ENCODE measurements around the gene TSPYL4.

The TSPYL4 gene

DNA sequence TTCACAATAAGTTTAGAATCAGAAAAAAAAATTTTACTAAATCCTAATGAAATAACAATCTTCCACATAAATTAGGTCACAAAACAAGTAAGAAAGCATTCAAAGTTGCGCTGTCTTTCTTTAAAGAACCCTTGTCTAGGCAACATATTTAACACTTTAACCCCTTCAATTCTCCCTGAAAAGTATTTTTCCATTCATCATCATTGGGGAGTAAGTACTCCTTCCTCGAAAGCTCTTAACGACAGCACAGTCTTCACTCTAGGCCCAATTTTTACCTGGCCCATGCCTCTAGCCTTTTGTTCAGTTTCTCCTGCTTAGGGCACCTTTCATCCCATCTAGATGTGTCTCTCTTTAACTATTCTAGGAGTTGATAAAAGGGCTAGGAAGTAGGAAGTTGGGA is 23.2 kb upstream of the TSPYL4 start:
- ChIA-PET POLR2A (ENCODE audit: low non-redundant PET) (no interaction called here), CTCF (interaction anchor here (3.8 kb wide), 1 partner anchor 8 kb away, joined by 23 read pairs; no protein-coding TSS in a partner anchor)
- H3K27ac ChIP-seq = no peak overlapping the region
- TF ChIP-seq, protein P1, sequence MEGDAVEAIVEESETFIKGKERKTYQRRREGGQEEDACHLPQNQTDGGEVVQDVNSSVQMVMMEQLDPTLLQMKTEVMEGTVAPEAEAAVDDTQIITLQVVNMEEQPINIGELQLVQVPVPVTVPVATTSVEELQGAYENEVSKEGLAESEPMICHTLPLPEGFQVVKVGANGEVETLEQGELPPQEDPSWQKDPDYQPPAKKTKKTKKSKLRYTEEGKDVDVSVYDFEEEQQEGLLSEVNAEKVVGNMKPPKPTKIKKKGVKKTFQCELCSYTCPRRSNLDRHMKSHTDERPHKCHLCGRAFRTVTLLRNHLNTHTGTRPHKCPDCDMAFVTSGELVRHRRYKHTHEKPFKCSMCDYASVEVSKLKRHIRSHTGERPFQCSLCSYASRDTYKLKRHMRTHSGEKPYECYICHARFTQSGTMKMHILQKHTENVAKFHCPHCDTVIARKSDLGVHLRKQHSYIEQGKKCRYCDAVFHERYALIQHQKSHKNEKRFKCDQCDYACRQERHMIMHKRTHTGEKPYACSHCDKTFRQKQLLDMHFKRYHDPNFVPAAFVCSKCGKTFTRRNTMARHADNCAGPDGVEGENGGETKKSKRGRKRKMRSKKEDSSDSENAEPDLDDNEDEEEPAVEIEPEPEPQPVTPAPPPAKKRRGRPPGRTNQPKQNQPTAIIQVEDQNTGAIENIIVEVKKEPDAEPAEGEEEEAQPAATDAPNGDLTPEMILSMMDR (conservative IDR thresholded peaks at IDR 0.05; ENCODE audit: low read depth) = no peak
- DNase-seq (ENCODE audit: low spot score) = no peak

DNA sequence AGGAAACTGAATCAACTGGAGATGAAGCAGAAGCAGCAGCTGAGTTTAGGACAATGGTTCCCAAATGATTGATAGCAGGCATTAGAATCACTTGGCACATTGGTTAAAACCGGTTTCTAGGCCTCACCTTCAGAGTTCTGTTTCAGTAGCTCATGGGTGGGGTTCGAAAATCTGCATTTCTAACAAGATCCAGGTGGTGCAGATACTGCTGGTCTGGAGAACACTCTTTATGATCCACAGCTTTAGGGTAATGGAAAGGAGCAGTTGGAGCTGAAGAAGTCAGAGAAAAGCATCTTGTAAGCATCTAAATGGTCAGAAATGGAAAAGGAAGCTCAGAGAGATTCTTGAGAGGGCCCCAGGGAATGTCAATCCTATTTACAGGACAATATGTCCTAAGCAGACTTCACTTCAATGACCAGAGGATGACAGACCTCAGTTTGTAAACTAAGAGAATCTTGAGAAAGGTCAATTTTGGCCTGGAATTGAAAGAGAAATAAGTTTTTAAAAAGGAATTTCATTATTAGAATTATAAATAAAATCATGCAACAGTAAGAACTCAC is 17.4 kb upstream of the TSPYL4 start:
- H3K27ac ChIP-seq = no peak overlapping the region

DNA sequence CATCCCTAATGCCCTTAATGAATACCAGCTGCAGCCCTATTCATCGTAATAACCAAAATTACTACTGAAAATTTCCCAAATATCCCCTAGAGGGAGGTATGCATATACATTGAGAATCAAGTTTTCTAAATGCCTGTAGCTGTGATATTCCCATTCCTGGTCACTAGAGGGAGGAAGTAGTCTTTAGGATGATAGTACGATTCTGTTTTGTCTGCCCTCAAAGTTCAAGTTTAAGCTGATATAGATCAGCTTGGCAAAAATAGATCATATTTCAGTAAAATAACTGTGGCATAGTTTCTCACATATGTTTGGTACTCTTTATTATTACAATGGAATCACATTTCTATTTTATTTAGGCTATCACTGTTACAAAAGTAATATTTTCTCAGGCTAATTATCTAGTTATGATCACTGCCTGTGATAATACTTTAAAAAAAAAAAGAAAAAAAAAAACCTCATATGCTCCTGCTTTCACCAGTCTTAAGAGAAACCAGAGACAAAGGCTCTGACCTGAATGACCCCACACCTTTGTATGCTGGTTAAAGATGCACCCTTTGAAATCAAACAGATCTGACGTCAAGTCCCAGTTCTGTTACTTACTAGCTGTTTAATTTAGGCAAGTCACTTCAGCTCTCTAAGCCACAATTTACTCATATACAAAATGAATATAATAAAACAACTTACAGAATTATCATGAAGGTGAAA is 14.9 kb upstream of the TSPYL4 start:
- ChIA-PET POLR2A (ENCODE audit: low non-redundant PET) (interaction anchor here (0.8 kb wide), 1 partner anchor 293 kb away, joined by 3 read pairs; no protein-coding TSS in a partner anchor), CTCF (interaction anchor here (0.6 to 1.8 kb wide), 18 partner anchors 10 to 515 kb away, joined by 3 to 23 read pairs (median 3); partner anchors contain the start of gene TSPYL1)
- TF ChIP-seq, protein P1 (conservative IDR thresholded peaks at IDR 0.05; ENCODE audit: low read depth) = peak; percentile 94
- DNase-seq (ENCODE audit: low spot score) = peak; percentile 68
- H3K27ac ChIP-seq = no peak overlapping the region

More for the DNA sequence above, 17.4 kb upstream of the TSPYL4 start:
- no peak for DNase-seq (ENCODE audit: low spot score)
- ChIA-PET CTCF (interaction anchor here (1.4 kb wide), 1 partner anchor 16 kb away, joined by 6 read pairs; no protein-coding TSS in a partner anchor), POLR2A (ENCODE audit: low non-redundant PET) (no interaction called here)
- TF ChIP-seq, protein P1 (conservative IDR thresholded peaks at IDR 0.05; ENCODE audit: low read depth) = no peak

DNA sequence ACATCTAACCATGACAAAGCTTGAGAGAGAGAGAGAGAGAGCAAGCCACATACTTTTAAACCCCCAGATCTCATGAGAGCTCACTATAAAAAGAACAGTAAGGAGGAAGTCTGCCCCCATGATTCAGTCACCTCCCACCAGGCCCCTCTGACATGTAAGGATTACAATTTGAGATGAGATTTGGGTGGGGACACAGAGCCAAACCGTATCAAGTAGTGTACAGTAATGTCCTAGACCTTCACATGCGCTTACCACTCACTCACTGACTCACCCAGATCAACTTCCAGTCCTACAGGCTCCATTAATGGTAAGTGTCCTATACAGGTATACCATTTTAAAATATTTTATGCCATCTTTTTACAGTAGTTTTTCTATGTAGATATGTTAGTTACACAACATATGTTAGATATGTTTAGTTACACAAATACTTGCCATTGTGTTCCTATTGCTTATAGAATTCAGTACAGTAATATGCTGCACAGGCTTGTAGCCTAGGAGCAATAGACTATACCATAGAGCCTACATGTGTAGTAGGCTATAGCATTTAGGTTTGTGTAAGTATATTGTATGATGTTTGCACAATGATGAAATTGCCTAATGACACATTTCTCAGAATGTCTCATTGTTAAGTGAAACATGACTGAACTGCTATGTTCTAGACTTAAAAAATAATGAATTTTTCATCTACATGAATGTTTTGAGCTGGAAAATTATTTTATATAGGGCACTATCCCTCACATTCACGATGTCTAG is 14.1 kb upstream of the TSPYL4 start:
- CTCF ChIA-PET = interaction anchor here (0.6 to 1.8 kb wide), 16 partner anchors 10 to 516 kb away, joined by 3 to 23 read pairs (median 3); partner anchors contain the start of gene TSPYL1
- POLR2A ChIA-PET (ENCODE audit: low non-redundant PET) = interaction anchor here (0.8 kb wide), 1 partner anchor 294 kb away, joined by 3 read pairs; no protein-coding TSS in a partner anchor
- no peak for DNase-seq (ENCODE audit: low spot score)
- H3K27ac ChIP-seq = no peak overlapping the region
- TF ChIP-seq, protein P1 (conservative IDR thresholded peaks at IDR 0.05; ENCODE audit: low read depth) = no peak

DNA sequence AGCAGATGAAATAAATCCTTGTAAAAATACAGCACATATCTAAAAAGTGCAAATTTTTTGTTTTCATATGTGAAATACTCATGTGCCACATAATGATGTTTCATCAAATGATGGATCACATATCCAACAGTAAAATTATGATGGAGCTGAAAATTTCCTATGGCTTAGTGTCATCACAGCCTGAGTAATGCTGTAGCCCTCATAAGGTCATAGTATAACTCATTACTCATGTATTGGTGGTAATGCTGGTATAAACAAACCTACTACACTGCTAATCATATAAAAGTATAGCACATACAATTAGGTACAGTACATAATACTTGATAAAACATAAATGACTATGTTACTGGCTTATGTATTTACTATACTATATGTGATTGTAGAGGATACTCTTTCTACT is 12.9 kb upstream of the TSPYL4 start:
- CTCF ChIA-PET = no interaction called here
- POLR2A ChIA-PET (ENCODE audit: low non-redundant PET) = no interaction called here
- H3K27ac ChIP-seq = no peak overlapping the region
- TF ChIP-seq, protein P1 (conservative IDR thresholded peaks at IDR 0.05; ENCODE audit: low read depth) = no peak
- DNase-seq (ENCODE audit: low spot score) = no peak
